AG10803 (cell line): Measurements from ENCODE around the gene PLEKHS1.
"Not testable (repeated sequence)": the region's sequence is repeated elsewhere in the genome, so short reads cannot be mapped to it uniquely, and the experiment has no call there.

ENCODE experiments used
- DNase-seq: peaks from one replicate; pipeline ENCODE4 v3.0.0; 2010; ENCODE audit warnings: low read depth
- H3K4me3 ChIP-seq: 2 replicates; pipeline ENCODE4 v1.5.1; 2011; ENCODE audit warnings: mild to moderate bottlenecking, low read length, control low read depth
- TF ChIP-seq, protein P1 (sequence below): conservative IDR thresholded peaks from 2 replicates; pipeline ENCODE4 v1.5.1; 2011; ENCODE audit warnings: mild to moderate bottlenecking, low read length, control low read depth, inconsistent platforms

The PLEKHS1 gene

DNA sequence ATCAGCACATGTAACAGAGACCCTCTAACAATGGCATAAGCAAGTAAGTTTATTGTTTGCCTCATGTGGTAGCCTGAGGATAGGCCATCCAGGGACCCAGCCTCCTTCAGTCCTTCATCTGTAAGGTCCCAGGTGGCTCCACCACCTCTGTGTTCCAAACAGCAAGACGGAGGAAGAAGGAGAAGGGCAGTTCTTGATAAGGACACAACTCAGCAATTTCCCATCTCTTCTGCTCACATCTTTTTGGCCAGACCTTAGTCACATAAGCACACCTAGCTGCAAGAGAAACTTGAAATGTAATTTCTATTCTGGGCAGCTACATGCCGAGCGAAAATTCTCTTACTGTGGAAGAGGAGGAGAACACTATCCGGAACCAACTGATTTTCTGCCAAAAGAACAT lies 68.5 kb downstream of the PLEKHS1 start:
- no peak for DNase-seq
- H3K4me3 ChIP-seq: no peak overlapping the region
- TF ChIP-seq, protein P1, sequence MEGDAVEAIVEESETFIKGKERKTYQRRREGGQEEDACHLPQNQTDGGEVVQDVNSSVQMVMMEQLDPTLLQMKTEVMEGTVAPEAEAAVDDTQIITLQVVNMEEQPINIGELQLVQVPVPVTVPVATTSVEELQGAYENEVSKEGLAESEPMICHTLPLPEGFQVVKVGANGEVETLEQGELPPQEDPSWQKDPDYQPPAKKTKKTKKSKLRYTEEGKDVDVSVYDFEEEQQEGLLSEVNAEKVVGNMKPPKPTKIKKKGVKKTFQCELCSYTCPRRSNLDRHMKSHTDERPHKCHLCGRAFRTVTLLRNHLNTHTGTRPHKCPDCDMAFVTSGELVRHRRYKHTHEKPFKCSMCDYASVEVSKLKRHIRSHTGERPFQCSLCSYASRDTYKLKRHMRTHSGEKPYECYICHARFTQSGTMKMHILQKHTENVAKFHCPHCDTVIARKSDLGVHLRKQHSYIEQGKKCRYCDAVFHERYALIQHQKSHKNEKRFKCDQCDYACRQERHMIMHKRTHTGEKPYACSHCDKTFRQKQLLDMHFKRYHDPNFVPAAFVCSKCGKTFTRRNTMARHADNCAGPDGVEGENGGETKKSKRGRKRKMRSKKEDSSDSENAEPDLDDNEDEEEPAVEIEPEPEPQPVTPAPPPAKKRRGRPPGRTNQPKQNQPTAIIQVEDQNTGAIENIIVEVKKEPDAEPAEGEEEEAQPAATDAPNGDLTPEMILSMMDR: no peak

DNA sequence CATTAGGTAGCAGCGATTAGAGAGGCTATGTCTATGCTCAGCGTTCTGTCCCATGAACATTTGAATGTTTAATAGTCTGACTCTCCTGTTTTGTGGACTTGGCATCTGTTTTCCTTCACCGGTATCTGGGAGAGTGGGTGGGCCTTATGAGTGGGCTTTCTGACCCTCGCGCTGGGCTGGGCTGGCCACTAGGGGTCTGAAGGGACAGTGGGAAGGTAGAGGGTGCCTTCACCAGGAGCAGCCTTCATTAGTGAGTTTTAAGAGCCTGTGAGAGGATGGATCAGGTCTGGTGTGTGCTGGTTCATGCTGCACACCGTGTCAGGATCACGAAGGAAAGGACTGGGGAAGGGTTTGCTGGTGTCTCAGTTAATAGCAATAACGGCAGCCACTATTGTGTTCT lies 69.0 kb downstream of the PLEKHS1 start:
- DNase-seq: no peak
- no peak overlapping the region for H3K4me3 ChIP-seq
- TF ChIP-seq, protein P1: no peak

- DNase-seq, H3K4me3 ChIP-seq: not testable (repeated sequence)
Measured at GRCh38 chr10:113821306-113821705, 69.8 kb downstream of the PLEKHS1 start.

GRCh38 chr10:113822174-113822573 lies 70.7 kb downstream of the PLEKHS1 start:
- no peak for DNase-seq
- no peak overlapping the region for H3K4me3 ChIP-seq
- TF ChIP-seq, protein P1: no peak

- no peak overlapping the region for H3K4me3 ChIP-seq
- TF ChIP-seq, protein P1: no peak
- DNase-seq: no peak
Measured at GRCh38 chr10:113823389-113823788, 71.9 kb downstream of the PLEKHS1 start.

- TF ChIP-seq, protein P1: no peak
- no peak overlapping the region for H3K4me3 ChIP-seq
- DNase-seq: no peak
Measured at GRCh38 chr10:113825791-113826190, 74.3 kb downstream of the PLEKHS1 start.

- not testable (repeated sequence) for DNase-seq, H3K4me3 ChIP-seq
Measured at GRCh38 chr10:113828567-113828966, 77.1 kb downstream of the PLEKHS1 start.
